ENCODE data around the gene CIART. TPM values are rescaled to one million over a fixed set of nuclear protein-coding genes. Genes with fewer than 3 reads are reported as not detected.
"Not testable (repeated sequence)": the region's sequence is repeated elsewhere in the genome, so short reads cannot be mapped to it uniquely, and the experiment has no call there.

Gene CIART, protein sequence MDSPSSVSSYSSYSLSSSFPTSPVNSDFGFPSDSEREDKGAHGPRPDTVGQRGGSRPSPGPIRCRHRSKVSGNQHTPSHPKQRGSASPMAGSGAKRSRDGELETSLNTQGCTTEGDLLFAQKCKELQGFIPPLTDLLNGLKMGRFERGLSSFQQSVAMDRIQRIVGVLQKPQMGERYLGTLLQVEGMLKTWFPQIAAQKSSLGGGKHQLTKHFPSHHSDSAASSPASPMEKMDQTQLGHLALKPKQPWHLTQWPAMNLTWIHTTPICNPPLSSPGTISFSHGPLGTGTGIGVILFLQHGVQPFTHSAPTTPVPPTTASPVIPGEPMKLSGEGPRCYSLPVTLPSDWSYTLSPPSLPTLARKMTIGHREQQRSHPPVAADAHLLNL
- polyA plus RNA-seq (ENCODE audit: insufficient read length in 10 of 10): 1 to 10 TPM; 1.7 to 5.8 (median 3.3) TPM
- long read RNA-seq, donor 1: 0 reads
- long read RNA-seq, donor 2, partial matches to known transcripts: 0 of 2 reads
- long read RNA-seq, donor 2, other reads (novel, unspliced or antisense): 0 of 2 reads
- long read RNA-seq, donor 3: 0 reads
- long read RNA-seq, donor 4: 0 reads
- long read RNA-seq, donor 5, partial matches to known transcripts: 0 of 2 reads
- long read RNA-seq, donor 5, other reads (novel, unspliced or antisense): 0 of 2 reads
- long read RNA-seq, donor 6, partial matches to known transcripts: 0 of 1 reads
- long read RNA-seq, donor 6, other reads (novel, unspliced or antisense): 0 of 1 reads
- long read RNA-seq, donor 7: 0 reads
- long read RNA-seq, donor 8: 0 reads
- long read RNA-seq, donor 9, partial matches to known transcripts: 0 of 1 reads
- long read RNA-seq, donor 9, other reads (novel, unspliced or antisense): 0 of 1 reads

DNA sequence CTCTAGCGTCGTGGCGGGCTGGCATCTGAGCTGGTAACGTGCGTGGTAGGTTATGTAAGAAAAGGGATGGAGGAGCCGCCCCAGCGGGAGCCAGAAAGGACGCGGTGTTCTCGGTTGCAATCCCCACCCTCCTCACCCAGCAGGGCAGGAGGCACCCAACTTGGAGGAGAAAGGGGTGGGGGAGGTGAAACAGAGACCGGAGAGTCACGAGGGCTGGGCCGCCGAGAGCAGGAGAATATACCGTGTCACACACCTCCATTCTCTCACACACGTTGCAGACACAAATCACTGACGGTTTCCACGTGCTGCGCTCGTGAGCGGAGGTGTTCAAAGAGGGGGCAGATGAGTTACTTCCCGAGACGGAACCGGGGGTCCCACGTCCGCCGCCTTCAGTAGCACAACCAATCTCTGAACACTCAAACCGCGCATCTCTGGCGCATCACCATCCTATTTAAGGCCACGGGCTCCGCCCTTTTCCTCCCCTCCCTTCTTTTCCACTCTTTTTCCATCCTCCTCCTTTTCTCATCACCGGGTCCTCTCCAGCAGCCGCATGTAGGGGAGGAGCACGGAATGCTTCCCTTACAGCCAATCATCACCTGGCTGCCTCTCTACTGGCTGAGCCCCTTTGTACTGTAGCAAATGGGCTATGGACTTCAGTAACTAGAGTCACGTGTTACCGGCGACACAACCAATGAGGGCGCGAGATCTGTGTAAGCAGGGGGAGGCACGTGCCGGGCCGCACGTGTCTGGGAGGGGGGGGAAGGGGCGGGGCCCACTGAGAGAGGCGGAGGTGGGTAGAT lies at the start of gene CIART:
CIART (plus strand) TSS at position 797 of the 800 bp plus-strand sequence. CDS start 714 bp downstream, outside the sequence.
- DNase-seq: peak; percentile 95 to 98 (median 97)

DNA sequence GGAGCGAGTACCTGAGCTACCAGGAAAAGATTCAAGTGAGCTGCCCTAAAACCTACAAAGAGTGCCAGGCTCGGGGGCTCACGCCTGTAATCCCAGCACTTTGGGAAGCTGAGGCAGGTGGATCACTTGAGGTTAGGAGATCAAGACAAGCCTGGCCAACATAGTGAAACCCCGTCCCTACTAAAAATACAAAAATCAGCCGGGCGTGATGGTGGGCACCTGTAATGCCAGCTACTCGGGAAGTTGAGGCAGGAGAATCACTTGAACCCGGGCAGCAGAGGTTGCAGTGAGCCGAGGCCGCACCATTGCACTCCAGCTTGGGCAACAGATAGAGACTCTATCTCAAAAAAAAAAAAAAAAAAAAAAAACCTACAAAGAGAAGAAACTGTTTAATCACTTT lies 49.4 kb upstream of the CIART start:
- DNase-seq: not testable (repeated sequence)

DNA sequence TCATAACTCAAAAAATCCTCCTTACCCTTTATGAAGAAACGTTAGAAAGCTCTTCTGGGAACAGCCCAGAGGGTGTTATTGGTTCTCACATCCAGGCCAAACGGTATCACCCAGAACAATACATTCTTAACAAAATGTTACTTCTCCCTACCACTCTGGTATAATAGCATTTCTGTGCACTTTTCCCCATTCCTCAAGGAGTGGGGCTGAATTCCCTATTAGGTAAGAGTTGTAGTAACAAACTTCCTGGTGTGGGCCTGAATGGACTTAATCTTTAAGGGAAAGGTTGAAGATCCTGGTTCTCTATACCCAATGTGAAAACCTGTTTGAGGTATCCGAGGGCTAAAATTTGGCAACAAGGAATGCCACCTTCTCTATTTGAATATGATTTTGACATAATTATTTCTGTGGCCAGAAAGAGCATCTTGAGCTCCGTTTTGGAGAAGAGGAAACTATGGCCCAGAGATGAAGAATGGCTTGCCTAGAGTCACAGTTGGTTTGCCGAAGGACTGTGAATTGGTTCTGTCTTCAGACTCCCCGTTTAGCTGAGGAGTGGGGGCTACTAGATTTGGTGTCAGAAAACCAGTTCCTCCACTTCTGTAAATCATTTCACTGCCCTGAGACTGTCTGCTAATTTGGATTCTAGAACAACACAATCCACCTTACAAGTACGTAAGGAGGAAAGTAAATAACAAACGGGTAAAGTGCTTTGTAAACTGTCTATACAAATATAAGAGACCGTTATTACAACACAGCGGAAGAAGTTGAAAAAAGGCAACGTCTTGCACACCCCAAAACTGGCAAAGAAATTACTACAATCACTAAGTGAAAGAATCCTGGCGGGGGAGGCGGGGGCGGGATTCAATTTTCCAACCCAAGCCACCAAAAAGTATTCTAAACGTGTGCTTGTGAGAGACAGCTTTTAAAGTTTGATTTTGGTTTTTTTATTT lies 48.7 kb upstream of the CIART start:
- DNase-seq: no peak

DNA sequence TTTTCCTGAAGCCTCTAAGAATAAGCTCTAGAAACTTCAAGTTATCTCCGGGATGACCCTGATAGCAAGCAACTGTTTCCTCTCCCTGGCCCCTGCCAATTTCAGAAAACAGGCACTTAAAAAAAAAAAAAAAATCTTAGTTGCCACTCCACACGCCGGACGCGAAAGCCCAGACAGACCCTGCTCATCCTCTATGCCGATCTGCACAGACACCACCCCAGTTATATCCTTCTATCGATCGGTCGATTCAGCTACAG lies 48.1 kb upstream of the CIART start:
- DNase-seq: no peak

DNA sequence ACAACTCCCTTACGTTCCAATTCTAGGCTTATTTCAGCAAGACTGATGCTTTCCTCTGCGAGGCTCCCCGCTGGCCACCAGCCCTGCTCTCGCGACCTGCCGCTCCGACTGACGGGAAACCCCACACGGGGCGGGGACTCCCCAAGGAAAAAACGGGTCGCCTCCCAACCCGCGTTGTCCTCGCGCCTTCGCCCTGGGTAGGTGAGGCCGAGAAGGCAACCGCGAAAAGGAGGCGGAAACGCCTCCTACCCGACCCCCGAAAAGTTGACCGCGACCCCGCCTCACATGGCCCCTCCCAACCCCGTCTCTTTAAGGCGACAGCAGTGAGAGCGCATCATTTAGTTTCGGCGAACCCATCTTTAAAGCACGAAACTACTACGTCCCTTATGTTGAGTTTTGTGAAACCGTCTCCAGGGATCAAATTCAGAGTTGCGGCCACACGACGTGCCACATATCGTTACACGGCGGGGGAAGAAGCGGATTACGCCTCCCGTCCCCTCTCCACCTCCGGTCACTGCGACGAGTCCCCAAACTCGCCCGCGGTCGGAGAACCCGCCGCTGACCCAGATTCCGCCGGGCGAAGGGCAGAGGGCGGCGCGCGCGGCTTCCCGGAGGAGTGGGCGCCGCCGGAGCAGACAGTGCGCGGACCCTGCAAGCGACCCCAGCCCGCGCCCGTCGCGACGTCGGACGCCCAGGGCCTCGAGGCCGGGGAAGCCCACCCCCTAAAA lies 47.6 kb upstream of the CIART start:
- peak; percentile 73 to 95 (median 86) for DNase-seq

DNA sequence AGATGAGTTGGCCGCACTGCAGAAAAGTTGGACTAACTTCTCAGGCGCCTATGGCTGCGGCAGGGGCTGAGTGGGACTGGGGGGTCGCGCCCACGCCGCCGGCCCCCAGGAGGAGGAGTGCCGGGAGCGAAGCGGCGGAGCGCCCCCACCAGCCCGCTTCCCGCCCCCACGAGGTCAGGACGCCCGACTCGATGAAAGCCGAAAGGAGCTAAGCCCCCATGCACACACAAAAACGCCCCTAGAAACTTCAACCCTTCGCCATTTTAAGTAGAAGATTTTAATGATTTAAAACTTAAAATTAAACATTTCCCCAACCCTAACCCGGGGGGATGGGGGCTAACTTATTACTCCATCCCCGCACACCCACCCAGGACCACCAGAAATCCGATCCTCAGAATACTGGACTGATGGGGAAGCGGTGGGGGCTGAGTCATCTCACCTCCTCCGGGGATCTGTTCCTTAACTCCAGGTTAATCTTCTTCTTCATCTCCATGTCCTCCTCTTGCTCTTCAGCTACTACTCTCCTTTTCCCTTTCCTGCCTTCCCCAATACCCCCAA lies 47.0 kb upstream of the CIART start:
- DNase-seq: peak in 1 of 3 donors; percentile 79

DNA sequence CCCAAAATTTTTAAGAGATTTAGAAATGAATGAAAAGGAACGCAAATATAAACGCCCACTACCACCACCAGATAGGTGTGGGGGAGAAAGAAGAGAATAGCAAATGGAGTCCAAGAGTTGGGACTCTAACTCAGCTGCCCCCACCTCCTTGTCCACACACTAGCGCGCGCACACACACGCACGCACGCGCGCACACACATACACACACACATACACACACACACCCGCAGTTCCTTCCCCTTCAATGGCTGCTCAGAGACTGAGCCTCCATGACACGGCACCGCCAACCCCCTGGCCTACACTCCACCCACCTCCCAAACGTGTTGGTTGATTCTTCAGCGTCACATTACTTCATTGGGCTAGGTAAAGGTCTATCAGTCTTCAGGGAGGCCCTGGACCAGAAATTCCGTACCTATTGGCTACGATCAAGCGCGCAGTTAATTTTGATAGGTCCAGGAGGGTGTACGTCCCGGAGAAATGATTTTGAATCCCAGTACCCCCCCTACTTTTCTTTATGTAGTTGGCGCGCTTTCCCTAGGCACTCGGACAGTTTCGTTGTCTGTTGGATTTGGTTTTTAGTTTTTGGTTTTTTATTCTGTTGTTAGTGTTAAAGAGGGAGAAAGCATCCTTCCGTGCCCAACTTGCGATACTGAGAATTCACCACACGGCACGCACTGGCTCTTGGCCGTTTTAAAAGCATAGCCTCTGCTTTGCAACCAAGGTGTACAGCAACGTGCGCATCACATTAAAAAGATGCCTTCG lies 46.3 kb upstream of the CIART start, which contains the start of gene ANP32E:
ANP32E (minus strand) TSS at position 261 of the 762 bp plus-strand sequence. CDS start 326 bp downstream, outside the sequence.
- DNase-seq: peak; percentile 99 to 100 (median 99)

DNA sequence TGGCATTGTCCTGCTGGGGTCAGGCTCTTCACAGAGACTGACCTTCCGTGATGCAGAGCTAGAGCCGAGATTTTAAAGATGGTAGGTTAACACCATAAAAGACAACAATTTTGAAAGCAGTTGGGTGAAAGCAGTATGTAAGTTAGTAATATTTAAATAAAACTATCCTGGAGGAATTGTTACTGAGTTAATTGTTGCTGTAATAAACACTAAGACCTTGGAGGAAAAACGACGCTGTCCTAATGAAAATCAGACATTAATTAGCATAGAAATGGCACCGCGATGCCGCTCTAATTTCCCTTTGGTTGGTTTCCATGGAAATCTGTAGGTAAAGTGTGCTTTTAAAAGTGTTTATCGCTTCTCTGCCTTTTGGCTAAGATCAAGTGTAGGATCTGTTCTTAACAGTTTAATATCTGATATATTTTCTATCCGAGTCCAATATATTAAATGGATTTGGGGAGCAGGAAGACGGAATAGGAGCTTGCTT lies 45.7 kb upstream of the CIART start:
- DNase-seq: no peak

DNA sequence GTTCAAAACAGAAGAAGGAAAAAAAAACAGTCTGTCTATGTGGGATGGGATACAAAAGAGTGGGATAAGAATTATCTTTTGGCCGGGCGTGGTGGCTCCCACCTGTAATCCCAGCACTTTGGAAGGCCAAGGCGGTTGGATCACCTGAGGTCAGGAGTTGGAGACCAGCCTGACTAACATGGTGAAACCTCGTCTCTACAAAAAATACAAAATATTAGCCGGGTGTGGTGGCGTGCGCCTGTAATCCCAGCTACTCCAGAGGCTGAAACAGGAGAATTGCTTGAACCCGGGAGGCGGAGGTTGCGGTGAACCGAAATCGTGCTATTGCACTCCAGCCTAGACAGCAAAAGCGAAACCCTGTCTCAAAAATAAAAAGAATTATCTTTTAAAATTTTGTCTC lies 45.2 kb upstream of the CIART start:
- not testable (repeated sequence) for DNase-seq

DNA sequence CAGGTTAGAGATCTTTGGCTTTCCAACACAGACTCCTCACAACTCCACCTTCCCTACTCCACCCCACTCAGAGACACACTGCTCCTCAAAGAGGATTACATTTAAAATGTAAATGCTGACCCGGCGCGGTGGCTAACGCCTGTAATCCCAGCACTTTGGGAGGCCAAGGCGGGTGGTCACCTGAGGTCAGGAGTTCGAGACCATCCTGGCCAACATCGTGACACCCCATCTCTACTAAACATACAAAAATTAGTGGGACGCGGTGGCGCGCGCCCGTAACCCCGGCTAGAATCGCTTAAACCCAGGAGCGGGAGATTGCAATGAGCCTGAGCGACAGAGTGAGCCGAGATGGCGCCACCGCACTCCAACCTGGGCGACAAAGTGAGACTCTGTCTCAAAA lies 44.6 kb upstream of the CIART start:
- DNase-seq: no peak

DNA sequence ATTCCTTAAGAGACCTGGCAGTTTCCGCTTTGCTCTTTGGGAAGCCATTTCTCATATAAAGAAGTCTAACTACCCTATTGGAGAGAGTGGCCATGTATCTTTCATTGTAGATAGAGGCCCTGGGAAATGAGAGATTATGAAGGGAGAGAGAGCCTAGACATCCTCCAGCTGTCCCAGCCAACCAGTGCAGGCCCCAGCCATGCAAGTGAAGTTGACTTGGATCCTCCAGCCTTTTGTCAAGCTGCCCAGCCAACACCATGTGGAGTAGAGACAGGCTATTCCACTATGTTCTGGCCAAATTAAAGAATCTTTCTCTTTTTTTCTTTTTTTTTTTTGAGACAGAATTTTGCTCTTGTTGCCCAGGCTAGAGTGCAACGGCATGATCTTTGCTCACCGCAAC lies 39.4 kb upstream of the CIART start:
- DNase-seq: no peak

DNA sequence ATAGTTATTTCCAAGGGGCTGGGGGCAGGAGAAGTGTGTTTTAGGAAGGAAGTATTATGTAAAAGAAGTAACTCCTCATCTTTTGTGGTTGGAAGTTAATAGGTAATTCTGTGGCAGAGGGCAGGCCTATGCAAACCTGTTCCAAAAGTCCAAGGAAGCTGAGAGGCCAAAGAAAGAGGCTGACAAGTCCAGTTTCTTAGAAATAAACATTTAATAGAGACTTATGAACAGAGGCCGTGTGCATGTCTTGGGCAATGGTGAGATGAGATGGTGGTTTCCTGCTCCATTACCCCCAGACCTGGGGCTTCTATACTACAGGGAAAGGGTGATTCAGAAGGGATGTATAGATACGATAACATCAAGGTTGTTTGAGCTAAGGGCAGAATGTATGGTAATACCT lies 32.4 kb upstream of the CIART start:
- DNase-seq: no peak

DNA sequence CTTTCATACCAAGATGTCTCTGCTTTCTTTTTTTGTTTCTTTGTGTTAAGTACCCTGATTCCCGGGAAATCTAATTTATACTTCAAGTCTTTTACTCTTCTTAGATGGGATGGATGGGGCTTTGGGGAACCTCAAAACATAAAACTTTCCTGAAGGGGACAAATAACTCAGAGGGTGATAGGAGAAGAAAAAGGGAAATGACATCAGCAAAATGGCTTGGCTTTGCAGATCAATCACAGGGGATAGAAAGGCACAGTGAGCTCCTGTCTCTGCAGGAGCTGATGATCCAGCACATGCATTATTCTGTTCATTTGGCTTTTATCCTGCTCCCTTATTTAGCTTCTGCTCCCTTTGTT lies 26.2 kb upstream of the CIART start:
- no peak for DNase-seq

DNA sequence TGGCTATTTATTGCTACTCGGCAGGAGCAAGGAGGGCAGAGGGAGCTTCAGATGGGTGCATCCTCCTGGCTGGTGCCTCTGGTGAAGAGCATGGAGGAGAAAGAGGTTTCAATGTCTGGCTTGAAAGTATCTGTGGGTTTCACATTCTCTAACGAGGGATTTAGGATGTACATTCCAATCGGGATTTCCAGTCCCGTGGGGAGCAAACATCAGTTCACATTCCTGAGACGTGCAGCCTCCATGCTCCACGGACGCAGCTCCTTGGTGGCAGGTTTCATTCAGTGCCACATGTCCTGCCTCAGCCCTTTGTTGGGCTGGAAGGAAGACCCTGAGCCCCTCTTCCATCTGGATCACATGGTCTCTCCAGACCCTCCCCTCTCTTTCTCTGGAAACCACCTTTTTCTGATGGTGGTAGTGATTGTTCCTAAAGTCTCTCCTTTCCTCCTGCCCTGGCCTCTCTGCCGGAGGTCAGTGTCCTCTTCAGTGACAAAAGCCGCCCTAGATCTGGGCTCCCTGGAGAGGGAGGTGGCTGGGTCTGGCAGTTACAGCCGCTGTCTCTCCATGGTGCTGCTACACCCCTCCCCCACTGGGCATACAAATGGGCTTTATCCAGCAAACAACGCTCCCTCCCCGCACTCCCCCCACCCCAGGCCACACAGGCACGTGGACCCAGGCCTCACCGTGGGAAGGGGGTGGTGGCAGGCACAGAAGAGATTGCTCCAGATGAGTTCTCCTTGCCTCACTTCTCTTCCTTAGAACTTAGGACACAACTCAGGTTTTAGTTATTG lies 25.6 kb upstream of the CIART start:
- DNase-seq: no peak

DNA sequence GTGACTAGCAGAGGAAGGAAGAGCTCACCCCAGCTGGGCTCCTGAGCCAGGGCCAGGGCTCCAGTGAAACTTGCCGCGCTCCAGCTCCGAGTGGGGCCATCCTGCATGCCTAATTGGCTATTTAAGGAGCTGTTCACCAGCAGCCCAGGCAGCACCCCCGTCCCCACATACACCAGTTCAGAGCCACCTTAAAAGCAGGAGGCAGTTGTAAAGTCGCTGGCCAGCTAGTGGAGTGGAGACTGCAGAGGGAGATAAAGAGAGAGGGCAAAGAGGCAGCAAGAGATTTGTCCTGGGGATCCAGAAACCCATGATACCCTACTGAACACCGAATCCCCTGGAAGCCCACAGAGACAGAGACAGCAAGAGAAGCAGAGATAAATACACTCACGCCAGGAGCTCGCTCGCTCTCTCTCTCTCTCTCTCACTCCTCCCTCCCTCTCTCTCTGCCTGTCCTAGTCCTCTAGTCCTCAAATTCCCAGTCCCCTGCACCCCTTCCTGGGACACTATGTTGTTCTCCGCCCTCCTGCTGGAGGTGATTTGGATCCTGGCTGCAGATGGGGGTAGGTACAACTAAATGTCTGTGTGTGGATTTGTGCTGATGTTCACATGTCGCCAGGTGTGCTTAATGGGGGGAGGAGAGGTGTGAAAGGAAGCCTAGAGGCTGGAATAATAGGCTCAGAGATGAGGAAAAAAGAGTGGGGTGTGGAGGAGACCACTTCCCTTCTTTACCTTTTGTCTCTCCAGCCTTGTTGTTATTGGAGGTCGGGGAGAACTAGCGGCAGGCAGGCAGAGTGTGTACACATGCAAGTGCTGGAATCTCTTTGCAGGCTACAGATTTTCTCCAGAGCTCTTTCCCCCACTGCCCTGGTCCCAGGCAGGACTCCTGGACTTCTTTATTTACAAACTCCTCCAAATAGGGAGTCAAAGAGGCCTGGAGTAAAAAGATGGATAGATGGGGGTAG lies 24.4 kb upstream of the CIART start, which contains the start of gene CA14:
CA14 (plus strand) TSS at position 151 of the 962 bp plus-strand sequence; CDS start at position 506, 355 bp downstream.
- DNase-seq: peak in 1 of 3 donors; percentile 20

DNA sequence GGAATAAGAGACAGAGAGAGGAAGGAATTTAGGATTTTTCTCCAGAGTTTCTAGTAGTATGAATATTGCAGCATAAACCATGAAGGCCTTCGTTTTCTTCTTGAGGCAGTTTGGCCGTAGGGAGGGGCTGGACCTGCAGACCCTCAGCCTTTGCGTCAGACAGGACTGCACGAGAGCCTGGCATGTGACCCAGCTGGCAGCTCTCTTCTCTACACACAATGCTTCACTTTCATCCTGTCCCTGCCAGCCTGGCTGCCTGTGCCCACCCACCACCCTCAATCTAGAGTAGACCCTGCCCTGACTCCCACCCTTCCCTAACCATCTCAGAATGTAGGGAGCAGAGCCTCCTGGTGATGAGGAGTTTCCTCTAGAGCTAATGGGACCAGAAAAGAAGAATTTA lies 23.1 kb upstream of the CIART start:
- no peak for DNase-seq
